ENCODE results near the gene VWA2.

The VWA2 gene

GRCh38 chr10:114261076-114261475, 22.0 kb downstream of the VWA2 start:
- DNase-seq (ENCODE audit: low read depth) = no peak
- H3K4me3 ChIP-seq (ENCODE audit: low read depth, low read length) = no peak overlapping the region
- TF ChIP-seq, protein P1, sequence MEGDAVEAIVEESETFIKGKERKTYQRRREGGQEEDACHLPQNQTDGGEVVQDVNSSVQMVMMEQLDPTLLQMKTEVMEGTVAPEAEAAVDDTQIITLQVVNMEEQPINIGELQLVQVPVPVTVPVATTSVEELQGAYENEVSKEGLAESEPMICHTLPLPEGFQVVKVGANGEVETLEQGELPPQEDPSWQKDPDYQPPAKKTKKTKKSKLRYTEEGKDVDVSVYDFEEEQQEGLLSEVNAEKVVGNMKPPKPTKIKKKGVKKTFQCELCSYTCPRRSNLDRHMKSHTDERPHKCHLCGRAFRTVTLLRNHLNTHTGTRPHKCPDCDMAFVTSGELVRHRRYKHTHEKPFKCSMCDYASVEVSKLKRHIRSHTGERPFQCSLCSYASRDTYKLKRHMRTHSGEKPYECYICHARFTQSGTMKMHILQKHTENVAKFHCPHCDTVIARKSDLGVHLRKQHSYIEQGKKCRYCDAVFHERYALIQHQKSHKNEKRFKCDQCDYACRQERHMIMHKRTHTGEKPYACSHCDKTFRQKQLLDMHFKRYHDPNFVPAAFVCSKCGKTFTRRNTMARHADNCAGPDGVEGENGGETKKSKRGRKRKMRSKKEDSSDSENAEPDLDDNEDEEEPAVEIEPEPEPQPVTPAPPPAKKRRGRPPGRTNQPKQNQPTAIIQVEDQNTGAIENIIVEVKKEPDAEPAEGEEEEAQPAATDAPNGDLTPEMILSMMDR (IDR thresholded peaks at IDR 0.05; ENCODE audit: low read depth, low read length, missing control alignments) = no peak

GRCh38 chr10:114262496-114262895, 23.4 kb downstream of the VWA2 start:
- DNase-seq (ENCODE audit: low read depth) = no peak
- TF ChIP-seq, protein P1 (IDR thresholded peaks at IDR 0.05; ENCODE audit: low read depth, low read length, missing control alignments) = no peak
- no peak overlapping the region for H3K4me3 ChIP-seq (ENCODE audit: low read depth, low read length)

DNA sequence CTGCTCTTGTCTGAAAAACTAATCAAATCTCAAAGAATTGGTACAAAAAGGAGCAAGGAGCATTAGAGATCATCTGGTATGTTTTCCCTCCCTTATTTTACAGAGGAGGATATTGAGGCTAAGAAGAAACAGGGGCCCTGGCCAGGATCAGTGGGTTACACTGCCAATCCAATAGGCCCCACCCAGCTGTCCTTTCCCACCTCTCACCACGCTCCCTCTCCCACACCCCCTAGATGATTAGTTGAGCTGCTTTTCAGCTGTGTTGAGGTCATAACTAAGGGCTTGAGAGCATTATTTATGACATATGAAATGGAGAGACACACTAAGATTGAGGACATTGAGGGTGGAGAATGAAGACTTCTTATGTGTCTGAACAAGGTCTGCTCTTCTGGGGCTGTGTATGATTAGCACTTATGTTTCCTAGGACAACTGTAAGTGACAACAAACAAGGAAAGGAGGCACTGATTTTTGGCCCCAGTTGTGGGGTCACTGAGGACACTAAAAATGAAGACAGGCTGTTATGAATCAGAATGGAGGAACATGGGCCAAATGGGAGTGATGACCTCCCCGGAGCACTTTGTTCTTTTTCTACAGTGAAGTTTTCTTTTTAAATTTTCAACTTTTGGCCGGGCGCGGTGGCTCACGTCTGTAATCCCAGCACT, 26.5 kb downstream of the VWA2 start:
- H3K4me3 ChIP-seq (ENCODE audit: low read depth, low read length) = no peak overlapping the region
- no peak for DNase-seq (ENCODE audit: low read depth)
- TF ChIP-seq, protein P1 (IDR thresholded peaks at IDR 0.05; ENCODE audit: low read depth, low read length, missing control alignments) = no peak

DNA sequence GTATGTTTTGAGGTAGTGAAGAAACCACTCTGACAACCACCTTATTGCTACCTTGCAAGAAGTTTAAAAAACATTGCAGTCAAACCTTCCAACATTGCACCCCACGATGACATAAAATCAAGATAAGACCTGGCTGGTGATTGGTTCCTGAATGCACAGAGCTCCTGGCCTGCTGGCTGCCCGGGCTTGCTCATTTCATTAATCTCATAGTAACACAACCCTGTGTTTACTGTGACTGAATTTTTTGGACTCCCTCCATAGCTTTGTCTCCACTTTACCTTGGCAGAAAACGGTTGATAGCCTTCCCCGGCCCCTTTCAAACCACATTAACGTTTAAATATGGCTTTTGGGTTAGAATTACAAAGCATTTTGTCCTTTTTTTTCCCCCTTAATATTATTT, 27.5 kb downstream of the VWA2 start:
- TF ChIP-seq, protein P1 (IDR thresholded peaks at IDR 0.05; ENCODE audit: low read depth, low read length, missing control alignments) = no peak
- no peak for DNase-seq (ENCODE audit: low read depth)
- no peak overlapping the region for H3K4me3 ChIP-seq (ENCODE audit: low read depth, low read length)

DNA sequence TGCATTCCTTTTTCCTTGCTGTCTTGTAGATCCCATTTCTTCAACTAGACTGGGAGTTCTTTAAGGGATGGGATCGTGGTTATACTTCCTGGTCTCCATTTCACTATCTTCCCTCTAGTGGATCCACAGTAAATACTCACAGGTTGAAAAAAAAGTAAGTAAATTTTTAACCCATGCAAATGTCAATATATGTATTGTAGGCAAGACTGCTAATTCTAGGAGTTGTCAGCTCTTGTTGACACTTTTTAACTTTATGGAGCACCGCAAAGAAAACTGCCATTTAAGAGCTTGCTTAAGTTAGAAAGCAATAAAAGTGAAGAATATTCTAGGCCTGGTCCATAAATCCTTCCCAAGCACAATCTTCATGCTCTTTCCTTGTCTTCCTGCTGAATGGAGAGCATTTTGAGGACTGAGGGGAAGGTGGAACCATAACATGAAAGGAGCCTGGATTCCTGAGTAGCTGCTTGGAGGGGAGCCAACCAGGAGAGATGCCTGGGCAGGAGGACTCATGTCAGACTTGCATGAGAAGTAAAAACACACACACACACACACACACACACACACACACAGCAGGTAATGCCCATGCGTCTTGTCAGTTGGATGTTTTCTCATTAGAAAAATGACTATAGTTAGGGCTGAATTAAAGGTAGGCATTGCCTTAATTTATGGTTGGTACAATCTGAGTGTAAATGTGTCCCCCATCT, 32.2 kb downstream of the VWA2 start:
- TF ChIP-seq, protein P1 (IDR thresholded peaks at IDR 0.05; ENCODE audit: low read depth, low read length, missing control alignments) = no peak
- no peak for DNase-seq (ENCODE audit: low read depth)

GRCh38 chr10:114271779-114272167, 32.7 kb downstream of the VWA2 start:
- TF ChIP-seq, protein P1 (IDR thresholded peaks at IDR 0.05; ENCODE audit: low read depth, low read length, missing control alignments) = no peak
- H3K4me3 ChIP-seq (ENCODE audit: low read depth, low read length) = no peak overlapping the region
- DNase-seq (ENCODE audit: low read depth) = no peak

More for the DNA sequence above, 32.2 kb downstream of the VWA2 start:
- no peak overlapping the region for H3K4me3 ChIP-seq (ENCODE audit: low read depth, low read length)

Data from GM12864 (cell line).